Gastroesophageal sphincter (tissue), 3 donors: ENCODE results near the gene ATP10D.
"Not testable (repeated sequence)": the region's sequence is repeated elsewhere in the genome, so short reads cannot be mapped to it uniquely, and the experiment has no call there.

Experiments
- EP300 ChIP-seq: sonication (generic); formaldehyde crosslinking; IDR thresholded peaks from one replicate; pipeline ENCODE4 v1.6.1; 2017; ENCODE audit warnings: antibody characterized with exemption, mild to moderate bottlenecking
- POLR2AphosphoS5 ChIP-seq: sonication (generic); formaldehyde crosslinking; IDR thresholded peaks from one replicate; pipeline ENCODE4 v1.6.1; 2017; ENCODE audit warnings: antibody characterized with exemption
- TF ChIP-seq, protein P1 (sequence below), 4 experiments: fragments of 200-600 bp in 2 of 4; fragments of 450-650 bp in 2 of 4; sonication (generic) in 1 of 4; IDR thresholded peaks; one replicate each; pipeline ENCODE4 v1.5.1; 2017 to 2019; ENCODE audit warnings: antibody characterized with exemption in 4 of 4, mild to moderate bottlenecking in 2 of 4, moderate library complexity in 2 of 4

DNA sequence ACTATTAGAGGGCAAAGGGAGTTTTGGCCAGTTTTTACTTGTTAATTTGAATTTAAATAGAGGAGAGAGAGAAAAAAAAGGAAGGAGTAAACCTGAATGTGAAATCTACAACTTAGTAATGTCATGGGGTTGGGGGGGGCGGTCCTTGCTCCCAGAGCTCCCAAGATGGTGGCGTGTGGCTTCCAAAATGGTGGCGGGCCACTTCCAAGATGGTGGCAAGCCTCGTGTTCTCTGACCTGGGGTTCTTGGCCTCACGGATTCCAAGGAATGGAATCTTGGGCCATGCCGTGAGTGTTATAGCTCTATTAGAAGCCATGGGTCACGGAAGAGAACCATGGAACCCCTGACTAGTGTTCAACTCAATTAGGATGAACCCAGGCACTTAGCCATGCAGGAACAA is 65.3 kb downstream of the ATP10D start:
- TF ChIP-seq, protein P1, sequence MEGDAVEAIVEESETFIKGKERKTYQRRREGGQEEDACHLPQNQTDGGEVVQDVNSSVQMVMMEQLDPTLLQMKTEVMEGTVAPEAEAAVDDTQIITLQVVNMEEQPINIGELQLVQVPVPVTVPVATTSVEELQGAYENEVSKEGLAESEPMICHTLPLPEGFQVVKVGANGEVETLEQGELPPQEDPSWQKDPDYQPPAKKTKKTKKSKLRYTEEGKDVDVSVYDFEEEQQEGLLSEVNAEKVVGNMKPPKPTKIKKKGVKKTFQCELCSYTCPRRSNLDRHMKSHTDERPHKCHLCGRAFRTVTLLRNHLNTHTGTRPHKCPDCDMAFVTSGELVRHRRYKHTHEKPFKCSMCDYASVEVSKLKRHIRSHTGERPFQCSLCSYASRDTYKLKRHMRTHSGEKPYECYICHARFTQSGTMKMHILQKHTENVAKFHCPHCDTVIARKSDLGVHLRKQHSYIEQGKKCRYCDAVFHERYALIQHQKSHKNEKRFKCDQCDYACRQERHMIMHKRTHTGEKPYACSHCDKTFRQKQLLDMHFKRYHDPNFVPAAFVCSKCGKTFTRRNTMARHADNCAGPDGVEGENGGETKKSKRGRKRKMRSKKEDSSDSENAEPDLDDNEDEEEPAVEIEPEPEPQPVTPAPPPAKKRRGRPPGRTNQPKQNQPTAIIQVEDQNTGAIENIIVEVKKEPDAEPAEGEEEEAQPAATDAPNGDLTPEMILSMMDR (IDR thresholded peaks at IDR 0.05) = not testable (repeated sequence)
- not testable (repeated sequence) for TF ChIP-seq POLR2AphosphoS5, EP300
